Activated CD8-positive, alpha-beta memory T cell treated with anti-CD3 and anti-CD28 coated beads, Interleukin-2, amount 10 ng/mL, durations not matched to agents 7 days and 5 days (primary cell): Measurements from ENCODE around the gene GSC. TPM values are rescaled to one million over a fixed set of nuclear protein-coding genes. Genes with fewer than 3 reads are reported as not detected.
"Not testable (repeated sequence)": the region's sequence is repeated elsewhere in the genome, so short reads cannot be mapped to it uniquely, and the experiment has no call there.

ENCODE experiments used
- ATAC-seq: fragments of 150-1000 bp; cut with Tn5 transposase; one replicate; pipeline ENCODE4 v1.10.0; 2021; ENCODE audit warnings: moderate library complexity
- CTCF ChIA-PET: fragments of 350-600 bp; sonication (Branson Sonifier 250); formaldehyde crosslinking; loops from one replicate; lab custom pipeline; 2021; ENCODE audit warnings: antibody characterized with exemption; lab: Charles Lee
- DNase-seq: peaks from one replicate; pipeline ENCODE4 v3.0.0-alpha.2; 2020
- H3K27ac Mint-ChIP-seq: one replicate; pipeline ENCODE4 v1.8.0; 2021; ENCODE audit warnings: mild to moderate bottlenecking, mixed read lengths
- H3K27me3 Mint-ChIP-seq: one replicate; pipeline ENCODE4 v1.8.0; 2021; ENCODE audit warnings: mixed read lengths
- H3K36me3 Mint-ChIP-seq: one replicate; pipeline ENCODE4 v1.8.0; 2021; ENCODE audit warnings: mild to moderate bottlenecking, mixed read lengths
- H3K4me1 Mint-ChIP-seq: one replicate; pipeline ENCODE4 v1.8.0; 2021; ENCODE audit warnings: mixed read lengths
- H3K4me3 Mint-ChIP-seq: one replicate; pipeline ENCODE4 v1.8.0; 2021; ENCODE audit warnings: mild to moderate bottlenecking, moderate library complexity, mixed read lengths
- H3K9me3 Mint-ChIP-seq: one replicate; pipeline ENCODE4 v1.8.0; 2022; ENCODE audit warnings: low read depth, mixed read lengths
- total RNA-seq, 2 experiments: library from RNA; stranded (reverse); gene quantifications; one replicate each; pipeline ENCODE4 v1.2.3, GENCODE V29; 2021

The GSC gene
- total RNA-seq, 2 experiments from 2014 or later = 0.23 TPM; not detected in 1

GRCh38 chr14:94747739-94748138 is 22.2 kb downstream of the GSC start:
- Mint-ChIP-seq H3K4me1 (no peaks in the 10 kb centered on the region), H3K9me3 (no peaks in the 10 kb centered on the region), H3K36me3 (no peaks in the 10 kb centered on the region), H3K4me3 (no peak overlapping the region), H3K27me3 (peaks cover 4% of the 10 kb centered on the region), H3K27ac (no peak overlapping the region)
- DNase-seq (no peak), ATAC-seq (no peak)
- CTCF ChIA-PET = interaction anchor here (0.9 to 1.5 kb wide), 2 partner anchors 58 to 289 kb away, joined by 3 to 5 read pairs; no protein-coding TSS in a partner anchor

GRCh38 chr14:94747153-94747552 is 22.8 kb downstream of the GSC start:
- H3K27me3 Mint-ChIP-seq, CTCF ChIA-PET, H3K27ac Mint-ChIP-seq, H3K4me3 Mint-ChIP-seq, ATAC-seq, H3K36me3 Mint-ChIP-seq, H3K9me3 Mint-ChIP-seq, H3K4me1 Mint-ChIP-seq, DNase-seq: not testable (repeated sequence)

- Mint-ChIP-seq H3K4me1 (no peaks in the 10 kb centered on the region), H3K9me3 (no peaks in the 10 kb centered on the region), H3K4me3 (no peak overlapping the region), H3K36me3 (no peaks in the 10 kb centered on the region), H3K27me3 (peaks cover 4% of the 10 kb centered on the region), H3K27ac (no peak overlapping the region)
- CTCF ChIA-PET = no interaction called here
- no peak for DNase-seq
- ATAC-seq = no peak
These were observed 23.8 kb downstream of the GSC start for GRCh38 chr14:94746131-94746530.

GRCh38 chr14:94738751-94739150 is 31.2 kb downstream of the GSC start:
- no peaks in the 10 kb centered on the region for H3K9me3 Mint-ChIP-seq
- no peak for ATAC-seq
- peaks cover 3% of the 10 kb centered on the region for H3K27me3 Mint-ChIP-seq
- CTCF ChIA-PET = no interaction called here
- no peak overlapping the region for H3K27ac Mint-ChIP-seq
- DNase-seq = no peak
- H3K4me3 Mint-ChIP-seq = no peak overlapping the region
- H3K36me3 Mint-ChIP-seq = no peaks in the 10 kb centered on the region
- no peaks in the 10 kb centered on the region for H3K4me1 Mint-ChIP-seq

GRCh38 chr14:94738097-94738496 is 31.8 kb downstream of the GSC start:
- H3K9me3 Mint-ChIP-seq = no peaks in the 10 kb centered on the region
- H3K27ac Mint-ChIP-seq = no peak overlapping the region
- CTCF ChIA-PET = no interaction called here
- peaks cover 3% of the 10 kb centered on the region for H3K27me3 Mint-ChIP-seq
- DNase-seq (no peak), ATAC-seq (no peak)
- H3K36me3 Mint-ChIP-seq = no peaks in the 10 kb centered on the region
- no peak overlapping the region for H3K4me3 Mint-ChIP-seq
- H3K4me1 Mint-ChIP-seq = no peaks in the 10 kb centered on the region

GRCh38 chr14:94728950-94729349 is 41.0 kb downstream of the GSC start:
- ATAC-seq = no peak
- Mint-ChIP-seq H3K27ac (no peak overlapping the region), H3K27me3 (peaks cover 10% of the 10 kb centered on the region), H3K4me3 (no peak overlapping the region), H3K4me1 (no peaks in the 10 kb centered on the region), H3K9me3 (no peaks in the 10 kb centered on the region), H3K36me3 (no peaks in the 10 kb centered on the region)
- DNase-seq = no peak
- CTCF ChIA-PET = interaction anchor here (0.7 to 0.9 kb wide), 2 partner anchors 21 to 383 kb away, joined by 3 read pairs; no protein-coding TSS in a partner anchor

- H3K27ac Mint-ChIP-seq, H3K4me3 Mint-ChIP-seq, H3K9me3 Mint-ChIP-seq, H3K4me1 Mint-ChIP-seq, CTCF ChIA-PET, H3K36me3 Mint-ChIP-seq, ATAC-seq, DNase-seq: not testable (repeated sequence)
- H3K27me3 Mint-ChIP-seq = peaks cover 10% of the 10 kb centered on the region
These were observed 41.5 kb downstream of the GSC start for GRCh38 chr14:94728440-94728839.

- H3K27me3 Mint-ChIP-seq = peaks cover 10% of the 10 kb centered on the region
- H3K4me3 Mint-ChIP-seq, CTCF ChIA-PET, H3K36me3 Mint-ChIP-seq, H3K9me3 Mint-ChIP-seq, H3K4me1 Mint-ChIP-seq, H3K27ac Mint-ChIP-seq, ATAC-seq, DNase-seq: not testable (repeated sequence)
These were observed 43.3 kb downstream of the GSC start for GRCh38 chr14:94726649-94727048.

- CTCF ChIA-PET = no interaction called here
- no peaks in the 10 kb centered on the region for H3K36me3 Mint-ChIP-seq
These were observed 44.9 kb downstream of the GSC start for GRCh38 chr14:94724993-94725392.

GRCh38 chr14:94722397-94722796 is 47.5 kb downstream of the GSC start:
- Mint-ChIP-seq H3K36me3 (no peaks in the 10 kb centered on the region), H3K4me1 (peaks cover 4% of the 10 kb centered on the region), H3K27ac (no peak overlapping the region), H3K9me3 (no peaks in the 10 kb centered on the region), H3K4me3 (no peak overlapping the region), H3K27me3 (peaks cover 6% of the 10 kb centered on the region)
- DNase-seq (no peak), ATAC-seq (no peak)
- CTCF ChIA-PET = no interaction called here

More at GRCh38 chr14:94724993-94725392, 44.9 kb downstream of the GSC start:
- DNase-seq (no peak), ATAC-seq (no peak)
- Mint-ChIP-seq H3K27me3 (peaks cover 6% of the 10 kb centered on the region), H3K4me1 (peaks cover 4% of the 10 kb centered on the region), H3K4me3 (no peak overlapping the region), H3K9me3 (no peaks in the 10 kb centered on the region), H3K27ac (no peak overlapping the region)

Other genes with a start within 250 kb of the GSC start
- not detected for gene SERPINA4, start 208.7 kb downstream of the GSC start, total RNA-seq
- gene SERPINA5, start 188.7 kb downstream of the GSC start, total RNA-seq = not detected
- not detected for gene SERPINA3, start 157.7 kb downstream of the GSC start, total RNA-seq